ENCODE results near the gene ZNF385B.

DNA sequence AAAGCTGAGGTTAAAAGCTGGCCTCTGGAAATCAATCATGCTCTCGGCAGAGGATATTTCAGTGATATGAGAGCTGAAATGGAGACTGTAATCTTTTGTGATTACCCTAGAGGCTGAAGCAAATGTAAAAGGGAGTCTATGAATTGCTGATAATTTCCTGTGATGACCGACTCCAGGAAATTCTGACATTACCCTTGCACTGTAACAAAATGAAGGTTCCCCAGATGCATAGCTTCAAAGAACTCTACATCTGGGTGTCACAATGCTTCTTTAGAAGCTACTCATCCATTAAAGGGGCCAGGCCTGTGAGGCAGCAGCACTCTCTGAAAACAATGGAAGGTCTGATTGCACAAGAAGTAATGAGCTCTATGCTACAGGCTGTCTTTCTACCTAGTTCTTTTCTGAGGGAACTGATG lies 328.5 kb downstream of the ZNF385B start:
- TF ChIP-seq POLR2A (IDR thresholded peaks at IDR 0.05): no peak
- TF ChIP-seq, protein P1, sequence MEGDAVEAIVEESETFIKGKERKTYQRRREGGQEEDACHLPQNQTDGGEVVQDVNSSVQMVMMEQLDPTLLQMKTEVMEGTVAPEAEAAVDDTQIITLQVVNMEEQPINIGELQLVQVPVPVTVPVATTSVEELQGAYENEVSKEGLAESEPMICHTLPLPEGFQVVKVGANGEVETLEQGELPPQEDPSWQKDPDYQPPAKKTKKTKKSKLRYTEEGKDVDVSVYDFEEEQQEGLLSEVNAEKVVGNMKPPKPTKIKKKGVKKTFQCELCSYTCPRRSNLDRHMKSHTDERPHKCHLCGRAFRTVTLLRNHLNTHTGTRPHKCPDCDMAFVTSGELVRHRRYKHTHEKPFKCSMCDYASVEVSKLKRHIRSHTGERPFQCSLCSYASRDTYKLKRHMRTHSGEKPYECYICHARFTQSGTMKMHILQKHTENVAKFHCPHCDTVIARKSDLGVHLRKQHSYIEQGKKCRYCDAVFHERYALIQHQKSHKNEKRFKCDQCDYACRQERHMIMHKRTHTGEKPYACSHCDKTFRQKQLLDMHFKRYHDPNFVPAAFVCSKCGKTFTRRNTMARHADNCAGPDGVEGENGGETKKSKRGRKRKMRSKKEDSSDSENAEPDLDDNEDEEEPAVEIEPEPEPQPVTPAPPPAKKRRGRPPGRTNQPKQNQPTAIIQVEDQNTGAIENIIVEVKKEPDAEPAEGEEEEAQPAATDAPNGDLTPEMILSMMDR (IDR thresholded peaks at IDR 0.05): no peak

All from heart left ventricle (tissue), 13 donors.